ENCODE measurements around the gene SCNM1.

The SCNM1 gene

DNA sequence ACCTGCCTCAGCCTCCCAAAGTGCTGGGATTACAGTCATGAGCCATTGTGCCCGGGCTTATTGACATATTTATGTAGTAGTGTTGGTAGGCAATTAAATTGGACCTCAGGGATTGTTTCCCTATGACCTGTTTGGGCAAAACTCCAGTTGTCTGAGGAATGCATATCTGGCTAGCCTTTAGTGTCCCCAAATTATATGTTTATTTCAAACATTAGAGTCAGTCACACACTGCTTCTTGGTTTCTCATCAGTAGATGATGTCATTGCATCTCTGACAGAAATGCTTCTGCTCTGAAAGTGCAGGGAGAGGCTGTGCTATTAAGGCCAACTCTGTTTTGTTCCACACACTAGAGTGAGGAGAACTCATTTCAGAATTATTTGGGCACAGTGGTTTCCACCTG, 44.9 kb downstream of the SCNM1 start:
- Histone ChIP-seq H3K9me3 (no peaks in the 10 kb centered on the region), H3K27me3 (no peaks in the 10 kb centered on the region), H3K4me1 (no peaks in the 10 kb centered on the region; the same call in 1 of the 2 replicates), H3K36me3 (peaks cover 52% of the 10 kb centered on the region), H3K4me3 (ENCODE audit: low read depth, low read length) (no peak overlapping the region)
- DNase-seq, result no peak
- TF ChIP-seq, protein P1, sequence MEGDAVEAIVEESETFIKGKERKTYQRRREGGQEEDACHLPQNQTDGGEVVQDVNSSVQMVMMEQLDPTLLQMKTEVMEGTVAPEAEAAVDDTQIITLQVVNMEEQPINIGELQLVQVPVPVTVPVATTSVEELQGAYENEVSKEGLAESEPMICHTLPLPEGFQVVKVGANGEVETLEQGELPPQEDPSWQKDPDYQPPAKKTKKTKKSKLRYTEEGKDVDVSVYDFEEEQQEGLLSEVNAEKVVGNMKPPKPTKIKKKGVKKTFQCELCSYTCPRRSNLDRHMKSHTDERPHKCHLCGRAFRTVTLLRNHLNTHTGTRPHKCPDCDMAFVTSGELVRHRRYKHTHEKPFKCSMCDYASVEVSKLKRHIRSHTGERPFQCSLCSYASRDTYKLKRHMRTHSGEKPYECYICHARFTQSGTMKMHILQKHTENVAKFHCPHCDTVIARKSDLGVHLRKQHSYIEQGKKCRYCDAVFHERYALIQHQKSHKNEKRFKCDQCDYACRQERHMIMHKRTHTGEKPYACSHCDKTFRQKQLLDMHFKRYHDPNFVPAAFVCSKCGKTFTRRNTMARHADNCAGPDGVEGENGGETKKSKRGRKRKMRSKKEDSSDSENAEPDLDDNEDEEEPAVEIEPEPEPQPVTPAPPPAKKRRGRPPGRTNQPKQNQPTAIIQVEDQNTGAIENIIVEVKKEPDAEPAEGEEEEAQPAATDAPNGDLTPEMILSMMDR (IDR thresholded peaks at IDR 0.05; ENCODE audit: low read depth, low read length), result no peak

DNA sequence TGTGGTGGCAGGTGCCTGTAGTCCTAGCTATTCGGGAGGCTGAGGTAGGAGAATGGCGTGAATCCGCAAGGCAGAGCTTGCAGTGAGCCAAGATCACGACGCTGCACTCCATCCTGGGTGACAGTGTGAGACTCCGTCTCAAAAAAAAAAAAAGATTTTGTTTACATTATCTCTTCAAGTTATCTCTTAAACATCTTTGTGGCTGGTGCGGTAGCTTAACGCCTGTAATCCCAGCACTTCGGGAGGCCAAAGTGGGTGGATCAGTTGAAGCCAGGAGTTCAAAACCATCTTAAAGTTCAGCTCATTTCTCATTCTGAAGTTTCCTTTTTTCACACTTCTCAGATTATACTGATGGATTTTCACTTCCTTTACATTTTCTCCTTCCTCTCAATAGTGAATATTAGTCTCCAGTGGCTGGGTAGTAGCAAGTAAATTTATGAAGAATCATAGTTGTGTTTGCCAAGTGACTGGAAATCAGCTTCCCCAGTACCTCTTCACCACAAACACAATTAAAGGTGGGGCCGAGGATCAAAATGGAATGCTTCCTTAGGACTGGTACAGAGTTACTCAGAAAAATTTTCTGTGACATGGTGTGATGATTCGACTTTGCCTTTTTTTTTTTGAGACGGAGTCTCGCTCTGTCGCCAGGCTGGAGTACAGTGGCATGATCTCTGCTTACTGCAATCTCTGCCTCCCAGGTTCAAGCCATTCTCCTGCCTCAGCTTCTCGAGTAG, 46.2 kb downstream of the SCNM1 start:
- H3K4me3 ChIP-seq (ENCODE audit: low read depth, low read length), result no peak overlapping the region
- H3K27me3 ChIP-seq, result no peaks in the 10 kb centered on the region
- DNase-seq, result no peak
- TF ChIP-seq, protein P1 (IDR thresholded peaks at IDR 0.05; ENCODE audit: low read depth, low read length), result no peak
- H3K9me3 ChIP-seq, result no peaks in the 10 kb centered on the region
- no peaks in the 10 kb centered on the region; the same call in 1 of the 2 replicates for H3K4me1 ChIP-seq
- H3K36me3 ChIP-seq, result peaks cover 44% of the 10 kb centered on the region

DNA sequence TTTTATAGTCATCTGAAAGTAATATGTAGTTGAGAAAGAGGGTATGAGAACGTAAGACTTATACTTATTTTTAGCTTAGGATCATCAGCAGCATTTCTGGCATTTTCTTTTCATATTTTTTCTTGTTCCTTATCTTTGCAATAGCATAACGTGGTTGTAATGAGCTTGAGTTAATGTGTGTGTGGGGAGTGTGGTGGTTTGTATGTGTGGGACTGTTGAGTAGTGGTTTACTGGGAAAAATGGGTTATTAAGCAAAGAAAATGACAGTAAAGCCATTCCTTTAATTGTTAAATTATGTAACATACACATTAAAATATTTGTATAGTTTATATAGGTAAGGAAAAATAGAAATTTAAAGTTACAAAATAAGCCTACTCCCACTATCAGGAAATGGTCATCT, 47.6 kb downstream of the SCNM1 start:
- Histone ChIP-seq H3K36me3 (peaks cover 37% of the 10 kb centered on the region), H3K27me3 (no peaks in the 10 kb centered on the region)
- TF ChIP-seq, protein P1 (IDR thresholded peaks at IDR 0.05; ENCODE audit: low read depth, low read length), result no peak

More for the DNA sequence above, 47.6 kb downstream of the SCNM1 start:
- Histone ChIP-seq H3K4me3 (ENCODE audit: low read depth, low read length) (no peak overlapping the region), H3K9me3 (no peaks in the 10 kb centered on the region), H3K4me1 (no peaks in the 10 kb centered on the region; the same call in 1 of the 2 replicates)
- no peak for DNase-seq

Measured in BE2C (cell line).